ENCODE measurements around the gene ARHGAP18.

GRCh38 chr6:129648819-129649491, 61.0 kb downstream of the ARHGAP18 start:
- no peak for TF ChIP-seq POLR2A (IDR thresholded peaks at IDR 0.05; ENCODE audit: low read depth, low read length)
- TF ChIP-seq POLR2AphosphoS5 (IDR thresholded peaks at IDR 0.05; ENCODE audit: low read depth, low read length) = no peak

Measured in GM12892 (cell line).